Measurements from ENCODE around the gene TMEM238.
"Not testable (repeated sequence)": the region's sequence is repeated elsewhere in the genome, so short reads cannot be mapped to it uniquely, and the experiment has no call there.

Gene TMEM238

DNA sequence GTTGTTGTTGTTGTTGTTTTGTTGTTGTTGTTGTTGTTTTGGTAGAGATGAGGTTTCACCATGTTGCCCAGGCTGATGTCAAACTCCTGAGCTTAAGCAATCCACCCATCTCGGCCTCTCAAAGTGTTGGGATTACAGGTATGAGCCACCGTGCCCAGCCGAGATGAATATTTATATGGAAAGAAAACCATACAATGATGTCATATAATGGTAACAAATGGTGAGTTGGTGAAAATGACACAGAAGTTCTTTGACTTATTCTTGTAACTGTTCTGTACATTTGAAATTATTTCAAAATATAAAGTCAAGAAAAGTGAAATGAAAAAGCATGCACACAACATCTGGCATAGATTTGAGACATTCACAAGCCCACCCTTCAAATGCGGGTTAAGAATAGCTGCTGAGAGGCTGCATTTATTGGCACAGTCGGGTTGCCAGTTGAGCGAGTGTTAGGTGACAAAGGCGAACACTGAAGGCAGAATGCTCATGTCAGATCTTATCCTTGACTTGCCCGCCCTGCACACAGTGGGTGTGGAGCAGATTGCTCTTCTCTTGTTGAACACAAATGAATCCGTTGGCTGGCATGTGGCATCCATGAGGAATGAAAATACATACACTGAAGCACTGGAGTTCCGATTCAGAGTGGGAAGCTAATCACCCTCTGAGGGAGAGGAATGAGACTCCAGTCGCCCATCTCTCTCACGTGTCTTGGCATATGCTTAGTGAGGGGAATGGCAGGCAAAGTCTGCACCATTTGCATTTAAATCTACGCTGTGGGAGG, 39.3 kb upstream of the TMEM238 start:
- H3K4me3 ChIP-seq (ENCODE audit: insufficient read depth, low read length, poor library complexity, severe bottlenecking): no peak overlapping the region
- TF ChIP-seq EZH2phosphoT487 (conservative IDR thresholded peaks at IDR 0.05; ENCODE audit: low read length): no peak
- TF ChIP-seq, protein P1, sequence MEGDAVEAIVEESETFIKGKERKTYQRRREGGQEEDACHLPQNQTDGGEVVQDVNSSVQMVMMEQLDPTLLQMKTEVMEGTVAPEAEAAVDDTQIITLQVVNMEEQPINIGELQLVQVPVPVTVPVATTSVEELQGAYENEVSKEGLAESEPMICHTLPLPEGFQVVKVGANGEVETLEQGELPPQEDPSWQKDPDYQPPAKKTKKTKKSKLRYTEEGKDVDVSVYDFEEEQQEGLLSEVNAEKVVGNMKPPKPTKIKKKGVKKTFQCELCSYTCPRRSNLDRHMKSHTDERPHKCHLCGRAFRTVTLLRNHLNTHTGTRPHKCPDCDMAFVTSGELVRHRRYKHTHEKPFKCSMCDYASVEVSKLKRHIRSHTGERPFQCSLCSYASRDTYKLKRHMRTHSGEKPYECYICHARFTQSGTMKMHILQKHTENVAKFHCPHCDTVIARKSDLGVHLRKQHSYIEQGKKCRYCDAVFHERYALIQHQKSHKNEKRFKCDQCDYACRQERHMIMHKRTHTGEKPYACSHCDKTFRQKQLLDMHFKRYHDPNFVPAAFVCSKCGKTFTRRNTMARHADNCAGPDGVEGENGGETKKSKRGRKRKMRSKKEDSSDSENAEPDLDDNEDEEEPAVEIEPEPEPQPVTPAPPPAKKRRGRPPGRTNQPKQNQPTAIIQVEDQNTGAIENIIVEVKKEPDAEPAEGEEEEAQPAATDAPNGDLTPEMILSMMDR (IDR thresholded peaks at IDR 0.05; ENCODE audit: insufficient read depth, low read length, poor library complexity, severe bottlenecking): no peak
- no peaks in the 10 kb centered on the region for H4K20me1 ChIP-seq (ENCODE audit: low read depth, low read length)
- 0 out of 2 replicates have a peak, but pooled peaks cover 5% of the 10 kb centered on the region for H3K9me3 ChIP-seq (ENCODE audit: insufficient read depth, low read length)
- H3K27me3 ChIP-seq (ENCODE audit: low read length): no peaks in the 10 kb centered on the region
- H3K4me2 ChIP-seq (ENCODE audit: low read depth, low read length, poor library complexity, severe bottlenecking): no peak overlapping the region
- H3K9ac ChIP-seq (ENCODE audit: low read length): no peak overlapping the region
- no peaks in the 10 kb centered on the region for H3K9me2 ChIP-seq (replicated peaks; ENCODE audit: insufficient read depth, low read length)
- H3K27ac ChIP-seq (ENCODE audit: low read depth, low read length): no peak overlapping the region
- H3F3A ChIP-seq (ENCODE audit: insufficient read depth): no peaks in the 10 kb centered on the region
- no peaks in the 10 kb centered on the region for H3K36me3 ChIP-seq (ENCODE audit: low read length)
- no peaks in the 10 kb centered on the region for H3K79me2 ChIP-seq (ENCODE audit: insufficient read depth, low read length)
- H2AFZ ChIP-seq (ENCODE audit: low read depth, low read length, severe bottlenecking): no peak overlapping the region

DNA sequence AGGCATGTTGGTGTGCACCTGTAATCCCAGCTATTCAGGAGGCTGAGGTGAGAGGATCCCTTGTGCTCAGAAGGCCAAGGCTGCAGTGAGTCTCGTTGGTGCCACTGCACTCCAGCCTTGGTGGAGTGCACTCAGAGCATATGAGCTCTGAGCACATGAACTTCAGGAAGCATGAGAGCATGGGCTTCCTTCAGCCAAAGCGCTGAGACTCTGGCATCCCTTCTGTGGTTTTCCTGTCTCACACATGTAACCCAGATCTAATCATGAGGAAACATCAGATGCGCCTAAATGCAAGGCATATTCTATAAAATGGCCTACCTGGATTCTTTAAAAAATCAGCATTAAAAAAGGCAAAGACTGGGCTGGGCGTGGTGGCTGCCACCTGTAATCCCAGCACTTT, 37.2 kb upstream of the TMEM238 start:
- not testable (repeated sequence) for H3K27me3 ChIP-seq (ENCODE audit: low read length); H3K9me2 ChIP-seq (replicated peaks; ENCODE audit: insufficient read depth, low read length); H3F3A ChIP-seq (ENCODE audit: insufficient read depth); H3K27ac ChIP-seq (ENCODE audit: low read depth, low read length); H3K79me2 ChIP-seq (ENCODE audit: insufficient read depth, low read length); H3K4me2 ChIP-seq (ENCODE audit: low read depth, low read length, poor library complexity, severe bottlenecking); H3K4me3 ChIP-seq (ENCODE audit: insufficient read depth, low read length, poor library complexity, severe bottlenecking); H2AFZ ChIP-seq (ENCODE audit: low read depth, low read length, severe bottlenecking); H3K9me3 ChIP-seq (ENCODE audit: insufficient read depth, low read length); H3K9ac ChIP-seq (ENCODE audit: low read length); H4K20me1 ChIP-seq (ENCODE audit: low read depth, low read length); H3K36me3 ChIP-seq (ENCODE audit: low read length)

DNA sequence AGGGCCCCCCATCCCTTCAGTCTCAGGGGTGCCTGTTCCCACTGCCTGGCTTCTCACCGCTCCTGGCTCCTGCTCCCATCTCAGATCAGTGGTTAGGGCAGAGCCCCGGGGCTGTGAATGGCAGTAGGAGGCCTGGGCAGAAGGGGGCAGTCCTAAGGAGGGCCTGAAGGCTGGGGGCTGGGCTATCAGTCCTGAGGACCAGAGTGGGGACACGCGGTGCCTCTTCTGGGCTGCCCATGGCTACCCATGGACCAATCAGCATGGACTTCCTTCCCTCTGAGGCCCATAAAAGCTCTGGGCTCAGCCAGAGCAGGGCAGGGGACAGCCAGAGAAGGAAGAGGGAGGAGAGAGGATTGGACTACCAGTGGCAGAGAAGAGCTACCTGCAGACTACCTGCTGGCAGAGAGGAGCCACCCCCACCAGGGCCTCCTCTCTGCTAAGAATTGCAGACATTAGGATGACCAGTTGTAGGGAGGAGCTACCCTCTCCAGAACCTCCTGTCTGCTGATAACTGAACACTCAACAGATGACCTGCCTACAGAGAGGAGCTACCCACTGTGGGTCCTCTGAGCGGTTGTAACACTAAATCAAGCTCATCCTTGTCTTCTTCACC, 35.6 kb upstream of the TMEM238 start:
- H4K20me1 ChIP-seq (ENCODE audit: low read depth, low read length): no peaks in the 10 kb centered on the region
- no peak overlapping the region for H3K27ac ChIP-seq (ENCODE audit: low read depth, low read length)
- H3K9me3 ChIP-seq (ENCODE audit: insufficient read depth, low read length): 0 out of 2 replicates have a peak, but pooled peaks cover 5% of the 10 kb centered on the region
- no peaks in the 10 kb centered on the region for H3K27me3 ChIP-seq (ENCODE audit: low read length)
- no peaks in the 10 kb centered on the region for H3K9me2 ChIP-seq (replicated peaks; ENCODE audit: insufficient read depth, low read length)
- no peak overlapping the region for H3K4me3 ChIP-seq (ENCODE audit: insufficient read depth, low read length, poor library complexity, severe bottlenecking)
- H3K79me2 ChIP-seq (ENCODE audit: insufficient read depth, low read length): no peaks in the 10 kb centered on the region
- H2AFZ ChIP-seq (ENCODE audit: low read depth, low read length, severe bottlenecking): no peak overlapping the region
- no peak for TF ChIP-seq EZH2phosphoT487 (conservative IDR thresholded peaks at IDR 0.05; ENCODE audit: low read length)
- TF ChIP-seq, protein P1 (IDR thresholded peaks at IDR 0.05; ENCODE audit: insufficient read depth, low read length, poor library complexity, severe bottlenecking): no peak
- no peak overlapping the region for H3K9ac ChIP-seq (ENCODE audit: low read length)
- no peaks in the 10 kb centered on the region for H3K36me3 ChIP-seq (ENCODE audit: low read length)
- no peaks in the 10 kb centered on the region for H3F3A ChIP-seq (ENCODE audit: insufficient read depth)
- no peak overlapping the region for H3K4me2 ChIP-seq (ENCODE audit: low read depth, low read length, poor library complexity, severe bottlenecking)

DNA sequence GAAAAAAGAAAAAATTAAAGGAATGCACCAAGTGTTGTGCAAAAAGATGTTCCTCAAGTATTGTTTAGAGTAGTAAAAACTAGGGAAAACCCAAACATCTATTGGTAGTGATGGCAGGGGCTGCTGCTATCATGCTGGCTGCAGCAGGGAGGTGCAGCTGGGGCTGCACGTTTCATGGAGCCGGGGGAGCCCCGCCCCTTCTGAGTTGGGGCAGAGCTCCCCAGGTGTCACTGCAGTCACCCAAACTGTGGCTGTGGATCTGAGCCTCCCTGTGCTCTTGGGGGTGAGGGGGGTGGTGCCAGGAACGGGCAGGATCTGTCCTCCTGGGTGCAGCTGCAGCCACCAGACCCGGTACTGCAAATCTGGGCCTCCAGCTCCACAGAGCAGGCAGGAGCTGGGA, 35.0 kb upstream of the TMEM238 start:
- Histone ChIP-seq H3K36me3 (ENCODE audit: low read length) (no peaks in the 10 kb centered on the region), H2AFZ (ENCODE audit: low read depth, low read length, severe bottlenecking) (no peak overlapping the region), H3K9me3 (ENCODE audit: insufficient read depth, low read length) (0 out of 2 replicates have a peak, but pooled peaks cover 5% of the 10 kb centered on the region), H3K27ac (ENCODE audit: low read depth, low read length) (no peak overlapping the region), H3K27me3 (ENCODE audit: low read length) (no peaks in the 10 kb centered on the region), H3K9ac (ENCODE audit: low read length) (no peak overlapping the region), H3F3A (ENCODE audit: insufficient read depth) (no peaks in the 10 kb centered on the region), H4K20me1 (ENCODE audit: low read depth, low read length) (no peaks in the 10 kb centered on the region), H3K9me2 (replicated peaks; ENCODE audit: insufficient read depth, low read length) (no peaks in the 10 kb centered on the region), H3K4me3 (ENCODE audit: insufficient read depth, low read length, poor library complexity, severe bottlenecking) (no peak overlapping the region), H3K79me2 (ENCODE audit: insufficient read depth, low read length) (no peaks in the 10 kb centered on the region), H3K4me2 (ENCODE audit: low read depth, low read length, poor library complexity, severe bottlenecking) (no peak overlapping the region)
- TF ChIP-seq EZH2phosphoT487 (conservative IDR thresholded peaks at IDR 0.05; ENCODE audit: low read length): no peak
- TF ChIP-seq, protein P1 (IDR thresholded peaks at IDR 0.05; ENCODE audit: insufficient read depth, low read length, poor library complexity, severe bottlenecking): no peak

All from SU-DHL-6 (cell line).